ENCODE measurements around the gene PARD3.

GRCh38 chr10:34835908-34836508 is 20.9 kb upstream of the PARD3 start:
- TF ChIP-seq POLR2A (IDR thresholded peaks at IDR 0.05) (no peak), CTCF (IDR thresholded peaks at IDR 0.05) (no peak)

Data from Peyer's patch (tissue), 4 donors.